ENCODE results near the gene TH. TPM values are rescaled to one million over a fixed set of nuclear protein-coding genes. Genes with fewer than 3 reads are reported as not detected.
"Not testable (repeated sequence)": the region's sequence is repeated elsewhere in the genome, so short reads cannot be mapped to it uniquely, and the experiment has no call there.

Gene TH
- total and polyA plus RNA-seq, 3 donors from 2014 or later: 1.1 to 2.0 (median 1.2) TPM

GRCh38 chr11:2182075-2182474, 10.5 kb upstream of the TH start:
- intact Hi-C loops (cut with DNase I; ENCODE audit: low total_unique reads): no loop called here
- no peak for TF ChIP-seq CTCF (IDR thresholded peaks at IDR 0.05)
- TF ChIP-seq POLR2A (IDR thresholded peaks at IDR 0.05): no peak
- no peak for DNase-seq
- Histone ChIP-seq H3K4me1 (no peaks in the 10 kb centered on the region), H3K27ac (no peak overlapping the region), H3K36me3 (ENCODE audit: low read depth, missing control alignments) (no peaks in the 10 kb centered on the region), H3K27me3 (no peaks in the 10 kb centered on the region), H3K9me3 (no peaks in the 10 kb centered on the region), H3K4me3 (no peak overlapping the region)
- WGBS, 2 donors: 69 to 72% methylated on average over 9 to 13 of the region's 18 CpGs

GRCh38 chr11:2180789-2181370, 9.3 kb upstream of the TH start:
- no peaks in the 10 kb centered on the region for H3K27me3 ChIP-seq
- TF ChIP-seq POLR2A (IDR thresholded peaks at IDR 0.05): no peak
- H3K27ac ChIP-seq: no peak overlapping the region
- 85 to 91% methylated on average over 11 of the region's 11 CpGs for WGBS, 2 donors
- DNase-seq: no peak
- no peaks in the 10 kb centered on the region for H3K4me1 ChIP-seq
- intact Hi-C loops (cut with DNase I; ENCODE audit: low total_unique reads): no loop called here
- H3K36me3 ChIP-seq (ENCODE audit: low read depth, missing control alignments): no peaks in the 10 kb centered on the region
- H3K4me3 ChIP-seq: no peak overlapping the region
- H3K9me3 ChIP-seq: no peaks in the 10 kb centered on the region

GRCh38 chr11:2180347-2180746, 8.7 kb upstream of the TH start:
- no peaks in the 10 kb centered on the region for H3K9me3 ChIP-seq
- H3K36me3 ChIP-seq (ENCODE audit: low read depth, missing control alignments): no peaks in the 10 kb centered on the region
- TF ChIP-seq CTCF (IDR thresholded peaks at IDR 0.05): no peak
- no peak for TF ChIP-seq POLR2A (IDR thresholded peaks at IDR 0.05)
- no peak overlapping the region for H3K4me3 ChIP-seq
- intact Hi-C loops (cut with DNase I; ENCODE audit: low total_unique reads): no loop called here
- H3K27me3 ChIP-seq: no peaks in the 10 kb centered on the region
- DNase-seq: no peak
- no peak overlapping the region for H3K27ac ChIP-seq
- WGBS, 2 donors: 82 to 87% methylated on average over 2 to 13 of the region's 15 CpGs
- H3K4me1 ChIP-seq: no peaks in the 10 kb centered on the region

GRCh38 chr11:2179516-2179915, 7.9 kb upstream of the TH start:
- Histone ChIP-seq H3K9me3 (no peaks in the 10 kb centered on the region), H3K27ac (no peak overlapping the region), H3K27me3 (no peaks in the 10 kb centered on the region), H3K4me1 (no peaks in the 10 kb centered on the region), H3K36me3 (ENCODE audit: low read depth, missing control alignments) (no peaks in the 10 kb centered on the region), H3K4me3 (no peak overlapping the region)
- 91 to 100% methylated on average over 5 to 10 of the region's 10 CpGs for WGBS, 2 donors
- DNase-seq: no peak
- intact Hi-C loops (cut with DNase I; ENCODE audit: low total_unique reads): no loop called here
- TF ChIP-seq CTCF (IDR thresholded peaks at IDR 0.05) (no peak), POLR2A (IDR thresholded peaks at IDR 0.05) (no peak)

GRCh38 chr11:2178906-2179494, 7.4 kb upstream of the TH start:
- H3K4me3 ChIP-seq: no peak overlapping the region
- no peaks in the 10 kb centered on the region for H3K27me3 ChIP-seq
- intact Hi-C loops (cut with DNase I; ENCODE audit: low total_unique reads): no loop called here
- H3K36me3 ChIP-seq (ENCODE audit: low read depth, missing control alignments): no peaks in the 10 kb centered on the region
- DNase-seq: no peak
- no peaks in the 10 kb centered on the region for H3K9me3 ChIP-seq
- TF ChIP-seq CTCF (IDR thresholded peaks at IDR 0.05) (no peak), POLR2A (IDR thresholded peaks at IDR 0.05) (no peak)
- 75 to 78% methylated on average over 13 to 16 of the region's 16 CpGs for WGBS, 2 donors
- H3K4me1 ChIP-seq: no peaks in the 10 kb centered on the region
- H3K27ac ChIP-seq: no peak overlapping the region

GRCh38 chr11:2178055-2178773, 6.6 kb upstream of the TH start:
- H3K4me3 ChIP-seq; H3K4me1 ChIP-seq; H3K27me3 ChIP-seq; H3K27ac ChIP-seq; H3K9me3 ChIP-seq; intact Hi-C loops (cut with DNase I; ENCODE audit: low total_unique reads); DNase-seq; H3K36me3 ChIP-seq (ENCODE audit: low read depth, missing control alignments): not testable (repeated sequence)
- 70 to 82% methylated on average over 10 to 16 of the region's 16 CpGs for WGBS, 2 donors
